AG09309 (cell line): ENCODE measurements around the gene CYP11A1.

Experiments
- DNase-seq: peaks from one replicate; pipeline ENCODE4 v3.0.0-alpha.2; 2010; ENCODE audit warnings: low read depth
- H3K4me3 ChIP-seq: 2 replicates; pipeline ENCODE4 v1.5.1; 2011; ENCODE audit warnings: mild to moderate bottlenecking, low read depth, low read length, moderate library complexity; ENCODE audit not compliant: control insufficient read depth
- CTCF ChIP-seq: IDR thresholded peaks from 2 replicates; pipeline ENCODE4 v1.5.1; 2011; ENCODE audit warnings: mild to moderate bottlenecking, low read depth, low read length, inconsistent platforms; ENCODE audit not compliant: insufficient read depth, control insufficient read depth; ENCODE audit errors: missing control alignments

CYP11A1 gene

DNA sequence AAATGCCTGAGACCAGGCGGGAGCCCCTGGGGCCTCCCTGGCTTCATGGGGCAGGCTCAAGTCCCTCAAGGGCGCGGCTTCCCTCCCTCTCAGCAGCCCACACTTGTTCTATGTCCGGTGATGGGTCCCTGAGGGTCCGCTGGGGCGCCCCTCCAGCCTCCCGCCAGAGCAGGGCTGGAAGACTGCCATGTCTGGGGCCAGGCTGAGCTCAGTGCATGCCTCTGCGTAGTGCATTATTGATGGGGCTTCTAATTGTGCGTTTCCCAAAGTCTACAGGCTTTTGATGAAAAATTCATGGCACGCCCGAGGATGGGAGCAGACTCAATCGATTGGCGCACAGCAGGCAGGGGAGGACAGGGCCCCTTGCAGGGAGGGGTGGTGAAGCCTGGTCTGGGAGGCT, 51.3 kb downstream of the CYP11A1 start:
- no peak for TF ChIP-seq CTCF
- no peak for DNase-seq
- H3K4me3 ChIP-seq, result no peak overlapping the region

- TF ChIP-seq CTCF, result no peak
- H3K4me3 ChIP-seq, result no peak overlapping the region
- no peak for DNase-seq
Measured at GRCh38 chr15:74315626-74316025, 51.8 kb downstream of the CYP11A1 start.

DNA sequence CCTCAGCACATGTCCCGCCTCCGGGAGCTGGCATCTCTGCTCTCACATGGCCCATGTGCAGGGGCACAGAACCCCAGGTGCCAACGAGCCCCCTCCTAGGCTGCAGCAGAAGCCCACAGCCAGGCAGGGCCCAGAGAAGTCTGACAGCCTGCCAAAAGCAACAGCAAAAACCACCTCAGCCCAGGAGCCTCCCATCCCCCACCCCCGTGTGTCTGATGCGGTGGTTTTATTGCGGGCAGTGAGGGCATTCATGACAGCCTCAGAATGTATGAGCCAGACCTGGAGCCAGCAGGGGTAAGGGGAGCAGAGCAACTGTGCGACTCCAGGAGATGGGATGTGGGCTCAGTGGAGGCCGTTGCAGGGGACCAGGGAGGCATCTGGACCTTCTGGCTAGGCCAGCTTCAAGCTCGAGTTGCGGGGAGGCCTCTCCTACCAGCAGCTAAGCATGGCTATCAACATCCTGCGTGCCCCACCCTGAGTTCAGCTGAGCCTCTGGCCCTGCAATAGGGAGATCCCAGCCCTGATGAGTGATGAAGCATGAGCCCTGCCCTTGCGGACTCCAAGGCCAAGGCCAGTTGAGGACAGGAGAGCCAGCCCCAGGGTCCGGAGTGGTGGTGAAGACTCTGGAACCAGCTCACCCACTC, 52.5 kb downstream of the CYP11A1 start:
- H3K4me3 ChIP-seq, result no peak overlapping the region
- no peak for DNase-seq
- no peak for TF ChIP-seq CTCF

- DNase-seq, result no peak
- H3K4me3 ChIP-seq, result no peak overlapping the region
- TF ChIP-seq CTCF, result no peak
Measured at GRCh38 chr15:74313889-74314288, 53.6 kb downstream of the CYP11A1 start.

GRCh38 chr15:74312445-74313007, 54.9 kb downstream of the CYP11A1 start:
- no peak for TF ChIP-seq CTCF
- DNase-seq, result no peak

GRCh38 chr15:74311734-74312444, 55.6 kb downstream of the CYP11A1 start:
- no peak overlapping the region for H3K4me3 ChIP-seq
- no peak for DNase-seq
- TF ChIP-seq CTCF, result peak; percentile 57

More at GRCh38 chr15:74312445-74313007, 54.9 kb downstream of the CYP11A1 start:
- H3K4me3 ChIP-seq, result no peak overlapping the region
